Endodermal cell (in vitro differentiated cells): Measurements from ENCODE around the gene LNPEP. TPM values are rescaled to one million over a fixed set of nuclear protein-coding genes. Genes with fewer than 3 reads are reported as not detected.

Source experiments
- DNase-seq: peaks from one replicate; pipeline ENCODE4 v3.0.0-alpha.2; 2017
- H3K27ac ChIP-seq: 2 replicates; pipeline ENCODE4 v1.5.1; 2013; ENCODE audit warnings: mild to moderate bottlenecking, low read depth, low read length, moderate library complexity
- H3K27me3 ChIP-seq: 2 replicates; pipeline ENCODE4 v1.6.1; 2013; ENCODE audit warnings: mild to moderate bottlenecking, low read length, moderate library complexity; ENCODE audit not compliant: insufficient read depth, control insufficient read depth, poor library complexity, severe bottlenecking
- H3K36me3 ChIP-seq: 2 replicates; pipeline ENCODE4 v1.7.0; 2013; ENCODE audit warnings: mild to moderate bottlenecking, low read length, moderate library complexity; ENCODE audit not compliant: control insufficient read depth, insufficient read depth
- H3K4me1 ChIP-seq: one replicate; pipeline ENCODE4 v1.7.0; 2013; ENCODE audit warnings: low read length; ENCODE audit not compliant: control insufficient read depth, insufficient read depth
- H3K4me3 ChIP-seq: 2 replicates; pipeline ENCODE4 v1.5.1; 2013; ENCODE audit warnings: mild to moderate bottlenecking, low read length, moderate library complexity
- H3K9ac ChIP-seq: 2 replicates; pipeline ENCODE4 v1.6.1; 2013; ENCODE audit warnings: mild to moderate bottlenecking, low read length, moderate library complexity; ENCODE audit not compliant: poor library complexity, severe bottlenecking; ENCODE audit errors: extremely low read depth
- H3K9me3 ChIP-seq: 2 replicates; pipeline ENCODE4 v1.6.1; 2013; ENCODE audit warnings: mild to moderate bottlenecking, low read length, moderate library complexity; ENCODE audit not compliant: control insufficient read depth
- H3K27ac Mint-ChIP-seq: 2 replicates; pipeline ENCODE4 v1.8.0; 2020; ENCODE audit warnings: mixed read lengths
- H3K27me3 Mint-ChIP-seq: 2 replicates; pipeline ENCODE4 v1.8.0; 2021; ENCODE audit warnings: mild to moderate bottlenecking, mixed read lengths; ENCODE audit not compliant: insufficient read depth
- H3K36me3 Mint-ChIP-seq: 2 replicates; pipeline ENCODE4 v1.8.0; 2020; ENCODE audit warnings: low read depth, mixed read lengths
- H3K4me1 Mint-ChIP-seq: 2 replicates; pipeline ENCODE4 v1.8.0; 2020; ENCODE audit warnings: mixed read lengths
- H3K4me3 Mint-ChIP-seq: 2 replicates; pipeline ENCODE4 v1.8.0; 2020; ENCODE audit warnings: mild to moderate bottlenecking, moderate library complexity, mixed read lengths
- H3K9me3 Mint-ChIP-seq: 2 replicates; pipeline ENCODE4 v1.8.0; 2020; ENCODE audit warnings: mild to moderate bottlenecking, mixed read lengths
- WGBS, 2 experiments: methylation state at CpG; one replicate each; pipeline versions ENCODE4 v1.1.5 to v1.1.7; 2013; ENCODE audit warnings: missing lambda C conversion rate in 2 of 2, mixed read lengths in 1 of 2; ENCODE audit not compliant: insufficient coverage in 1 of 2, insufficient read length in 1 of 2; 5-methylcytosine and 5-hydroxymethylcytosine counted together
- total RNA-seq, 2 donors: library from RNA; stranded (reverse); fragmentation: NEBNext Ultra II Directional in 1 of 2; extraction: Animal tissue kit (Norgen Biotek cat#: 25700) in 1 of 2; gene quantifications; 2 replicates in 1 of 2; 3 replicates in 1 of 2; pipeline ENCODE4 v1.2.1, GENCODE V29; 2021
- TF ChIP-seq, protein P1 (sequence below): fragments of 200-600 bp; sonication (generic); conservative IDR thresholded peaks from 2 replicates; pipeline ENCODE4 v1.5.0; 2021; ENCODE audit warnings: antibody characterized with exemption, mild to moderate bottlenecking

The LNPEP gene
- total RNA-seq, 2 donors from 2014 or later = 11.2 to 12.3 TPM

DNA sequence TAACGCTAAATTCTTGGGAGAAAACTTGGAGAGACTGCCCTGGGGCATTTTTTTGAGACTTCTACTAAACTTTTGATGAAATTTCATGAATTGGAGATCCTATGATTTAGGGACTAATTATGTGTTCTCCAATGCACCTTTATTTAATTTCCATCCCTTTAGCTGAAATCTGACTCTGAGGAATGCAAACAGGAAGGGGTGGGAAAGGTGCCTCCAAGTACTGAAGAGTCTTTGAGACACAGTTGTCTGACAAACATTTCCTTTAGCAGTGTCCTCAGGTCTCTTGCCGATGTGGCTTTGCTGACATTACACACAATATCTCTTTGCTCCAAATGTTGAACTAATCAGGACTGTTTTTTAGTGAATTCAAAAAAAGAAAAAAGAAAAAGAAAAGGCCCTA lies 129.6 kb downstream of the LNPEP start:
- WGBS, 2 experiments = 78 to 81% methylated on average over 1 to 2 of the region's 2 CpGs
- H3K36me3 ChIP-seq = no peaks in the 10 kb centered on the region
- H3K27me3 ChIP-seq = no peaks in the 10 kb centered on the region
- Mint-ChIP-seq H3K9me3 (no peaks in the 10 kb centered on the region), H3K27me3 (no peaks in the 10 kb centered on the region), H3K4me1 (peaks cover 14% of the 10 kb centered on the region), H3K4me3 (no peak overlapping the region), H3K27ac (no peak overlapping the region), H3K36me3 (no peaks in the 10 kb centered on the region)
- TF ChIP-seq, protein P1, sequence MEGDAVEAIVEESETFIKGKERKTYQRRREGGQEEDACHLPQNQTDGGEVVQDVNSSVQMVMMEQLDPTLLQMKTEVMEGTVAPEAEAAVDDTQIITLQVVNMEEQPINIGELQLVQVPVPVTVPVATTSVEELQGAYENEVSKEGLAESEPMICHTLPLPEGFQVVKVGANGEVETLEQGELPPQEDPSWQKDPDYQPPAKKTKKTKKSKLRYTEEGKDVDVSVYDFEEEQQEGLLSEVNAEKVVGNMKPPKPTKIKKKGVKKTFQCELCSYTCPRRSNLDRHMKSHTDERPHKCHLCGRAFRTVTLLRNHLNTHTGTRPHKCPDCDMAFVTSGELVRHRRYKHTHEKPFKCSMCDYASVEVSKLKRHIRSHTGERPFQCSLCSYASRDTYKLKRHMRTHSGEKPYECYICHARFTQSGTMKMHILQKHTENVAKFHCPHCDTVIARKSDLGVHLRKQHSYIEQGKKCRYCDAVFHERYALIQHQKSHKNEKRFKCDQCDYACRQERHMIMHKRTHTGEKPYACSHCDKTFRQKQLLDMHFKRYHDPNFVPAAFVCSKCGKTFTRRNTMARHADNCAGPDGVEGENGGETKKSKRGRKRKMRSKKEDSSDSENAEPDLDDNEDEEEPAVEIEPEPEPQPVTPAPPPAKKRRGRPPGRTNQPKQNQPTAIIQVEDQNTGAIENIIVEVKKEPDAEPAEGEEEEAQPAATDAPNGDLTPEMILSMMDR = no peak
- H3K27ac ChIP-seq = no peak overlapping the region
- no peak overlapping the region for H3K9ac ChIP-seq
- peaks cover 3% of the 10 kb centered on the region for H3K4me1 ChIP-seq
- no peaks in the 10 kb centered on the region for H3K9me3 ChIP-seq
- H3K4me3 ChIP-seq = no peak overlapping the region
- no peak for DNase-seq

DNA sequence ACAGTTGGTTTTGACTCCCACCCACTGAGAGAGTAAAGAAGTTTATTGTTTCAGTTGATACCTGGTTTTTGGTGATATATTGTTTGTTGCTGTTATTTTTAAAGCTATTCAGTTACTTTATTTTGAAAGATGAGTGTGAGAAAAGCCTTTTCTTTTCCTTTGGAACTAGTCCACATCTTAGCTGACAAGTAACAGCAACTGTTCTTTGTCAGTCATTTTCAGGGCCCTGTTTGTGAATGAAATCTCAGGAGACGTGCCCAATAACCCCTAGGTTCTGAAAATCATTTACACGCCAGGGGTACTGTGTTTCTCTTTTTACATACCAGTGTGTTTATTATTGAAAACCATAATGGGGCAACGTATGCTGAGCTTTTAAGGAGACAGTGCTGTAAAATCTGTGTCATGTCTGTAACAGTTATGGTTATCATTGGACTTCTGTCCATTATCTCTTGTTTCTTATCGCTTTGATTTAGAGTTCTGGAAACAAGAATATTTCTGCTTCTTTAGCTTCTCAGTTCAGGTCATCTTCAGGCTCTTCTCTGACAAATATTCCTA lies 131.5 kb downstream of the LNPEP start:
- TF ChIP-seq, protein P1 = no peak

DNA sequence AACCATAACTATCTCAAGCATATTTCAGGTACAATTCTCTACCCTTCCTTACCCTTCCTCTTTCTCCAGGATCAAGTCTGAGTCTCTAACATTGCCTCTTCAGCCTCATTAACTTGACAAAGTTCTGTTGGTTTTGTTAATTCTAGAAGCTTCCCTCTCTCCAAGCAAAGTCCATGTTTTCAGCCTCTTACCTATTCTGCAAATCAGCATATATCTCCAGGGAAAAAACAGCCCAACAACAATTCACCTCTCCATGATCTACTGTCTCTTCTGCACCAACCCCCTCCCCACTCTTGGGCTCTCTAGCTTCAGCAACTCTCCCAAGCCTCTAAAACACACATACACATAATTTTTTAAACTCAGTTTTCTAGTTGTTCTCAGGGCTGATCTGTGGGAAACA lies 134.4 kb downstream of the LNPEP start:
- no peaks in the 10 kb centered on the region for H3K36me3 ChIP-seq
- H3K9ac ChIP-seq = no peak overlapping the region
- no peaks in the 10 kb centered on the region for H3K27me3 ChIP-seq
- Mint-ChIP-seq H3K4me1 (peaks cover 13% of the 10 kb centered on the region), H3K27me3 (no peaks in the 10 kb centered on the region), H3K9me3 (no peaks in the 10 kb centered on the region), H3K4me3 (no peak overlapping the region), H3K27ac (no peak overlapping the region), H3K36me3 (no peaks in the 10 kb centered on the region)
- H3K4me3 ChIP-seq = no peak overlapping the region
- H3K9me3 ChIP-seq = no peaks in the 10 kb centered on the region
- peaks cover 3% of the 10 kb centered on the region for H3K4me1 ChIP-seq
- DNase-seq = no peak
- no peak overlapping the region for H3K27ac ChIP-seq
- TF ChIP-seq, protein P1 = no peak

More for the DNA sequence above, 131.5 kb downstream of the LNPEP start:
- Mint-ChIP-seq H3K9me3 (no peaks in the 10 kb centered on the region), H3K27me3 (no peaks in the 10 kb centered on the region), H3K4me1 (peaks cover 14% of the 10 kb centered on the region), H3K36me3 (no peaks in the 10 kb centered on the region), H3K4me3 (no peak overlapping the region), H3K27ac (no peak overlapping the region)
- Histone ChIP-seq H3K4me3 (no peak overlapping the region), H3K27ac (no peak overlapping the region), H3K36me3 (no peaks in the 10 kb centered on the region), H3K9ac (no peak overlapping the region), H3K27me3 (no peaks in the 10 kb centered on the region), H3K4me1 (peaks cover 3% of the 10 kb centered on the region), H3K9me3 (no peaks in the 10 kb centered on the region)
- 95 to 100% methylated on average over 2 to 4 of the region's 4 CpGs for WGBS, 2 experiments
- DNase-seq = no peak
